Activated naive CD8-positive, alpha-beta T cell treated with anti-CD3 and anti-CD28 coated beads for 36 hours (primary cell): ENCODE measurements around the gene IL37. TPM values are rescaled to one million over a fixed set of nuclear protein-coding genes. Genes with fewer than 3 reads are reported as not detected.
A peak's percentile ranks its signal among the peaks of the same experiment; 100 is the strongest.

Experiments
- DNase-seq: peaks from one replicate; pipeline ENCODE4 v3.0.0; 2021
- H3K27ac Mint-ChIP-seq: one replicate; pipeline ENCODE4 v1.8.0; 2022; ENCODE audit warnings: mild to moderate bottlenecking, moderate library complexity, mixed read lengths
- H3K27me3 Mint-ChIP-seq: one replicate; pipeline ENCODE4 v1.8.0; 2022; ENCODE audit warnings: mild to moderate bottlenecking, mixed read lengths
- H3K36me3 Mint-ChIP-seq: one replicate; pipeline ENCODE4 v1.8.0; 2021; ENCODE audit warnings: mild to moderate bottlenecking, mixed read lengths
- H3K4me1 Mint-ChIP-seq: one replicate; pipeline ENCODE4 v1.8.0; 2021; ENCODE audit warnings: mixed read lengths
- H3K4me3 Mint-ChIP-seq: one replicate; pipeline ENCODE4 v1.8.0; 2022; ENCODE audit warnings: mild to moderate bottlenecking, moderate library complexity, mixed read lengths
- H3K9me3 Mint-ChIP-seq: one replicate; pipeline ENCODE4 v1.8.0; 2022; ENCODE audit warnings: mixed read lengths
- total RNA-seq, 2 experiments: library from RNA; stranded (reverse); gene quantifications; one replicate each; pipeline ENCODE4 v1.2.3, GENCODE V29; 2021

Gene IL37, protein sequence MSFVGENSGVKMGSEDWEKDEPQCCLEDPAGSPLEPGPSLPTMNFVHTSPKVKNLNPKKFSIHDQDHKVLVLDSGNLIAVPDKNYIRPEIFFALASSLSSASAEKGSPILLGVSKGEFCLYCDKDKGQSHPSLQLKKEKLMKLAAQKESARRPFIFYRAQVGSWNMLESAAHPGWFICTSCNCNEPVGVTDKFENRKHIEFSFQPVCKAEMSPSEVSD
- total RNA-seq, result not detected

DNA sequence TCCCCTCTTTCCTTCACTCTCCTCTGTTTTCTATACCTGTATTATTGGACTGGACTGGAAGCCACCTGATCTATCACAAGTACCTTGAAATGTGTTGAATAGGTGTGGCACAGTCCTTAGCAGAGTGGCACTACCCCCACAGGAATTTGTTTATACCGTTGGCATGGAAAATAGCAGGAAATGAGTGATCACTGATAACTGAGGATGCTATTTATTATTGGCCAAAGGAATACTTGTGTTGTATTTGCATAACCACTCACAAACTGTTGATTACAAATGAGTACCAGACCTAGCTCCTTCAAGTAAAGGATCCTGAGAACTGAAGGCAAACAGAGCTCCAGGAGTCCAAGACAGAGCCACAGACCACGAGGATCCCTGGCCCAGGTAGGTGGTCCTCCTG is at the start of gene IL37:
Gene IL37, plus strand, starts transcription at position 301 of the 400 bp plus-strand sequence. CDS start 1,848 bp downstream, outside the sequence.
- Mint-ChIP-seq H3K27ac (no peak within 1 kb of the TSS), H3K9me3 (no peaks in the 10 kb centered on the region), H3K27me3 (no peaks in the 10 kb centered on the region), H3K4me3 (no peak within 1 kb of the TSS), H3K4me1 (peaks cover 13% of the 10 kb centered on the region), H3K36me3 (no peaks in the 10 kb centered on the region)
- no peak for DNase-seq

DNA sequence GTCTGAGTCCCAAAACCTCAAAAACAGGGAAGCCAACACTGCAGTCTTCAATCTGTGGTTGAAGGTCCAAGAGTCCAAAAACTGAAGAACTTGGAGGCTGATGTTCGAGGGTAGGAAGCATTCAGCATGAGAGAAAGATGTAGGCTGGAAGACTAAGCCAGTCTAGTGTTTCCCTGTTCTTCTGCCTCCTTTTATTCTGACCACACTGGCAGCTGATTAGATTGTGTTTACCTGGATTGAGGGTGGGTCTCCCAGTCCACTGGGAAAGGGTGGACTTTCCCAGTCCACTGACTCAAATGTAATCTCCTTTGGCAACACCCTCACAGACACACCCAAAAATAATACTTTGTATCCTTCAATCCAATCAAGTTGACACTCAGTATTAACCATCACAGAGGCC is 46.9 kb upstream of the IL37 start:
- H3K27me3 Mint-ChIP-seq, result peaks cover under 1% of the 10 kb centered on the region
- H3K36me3 Mint-ChIP-seq, result peaks cover 5% of the 10 kb centered on the region
- no peaks in the 10 kb centered on the region for H3K4me1 Mint-ChIP-seq

DNA sequence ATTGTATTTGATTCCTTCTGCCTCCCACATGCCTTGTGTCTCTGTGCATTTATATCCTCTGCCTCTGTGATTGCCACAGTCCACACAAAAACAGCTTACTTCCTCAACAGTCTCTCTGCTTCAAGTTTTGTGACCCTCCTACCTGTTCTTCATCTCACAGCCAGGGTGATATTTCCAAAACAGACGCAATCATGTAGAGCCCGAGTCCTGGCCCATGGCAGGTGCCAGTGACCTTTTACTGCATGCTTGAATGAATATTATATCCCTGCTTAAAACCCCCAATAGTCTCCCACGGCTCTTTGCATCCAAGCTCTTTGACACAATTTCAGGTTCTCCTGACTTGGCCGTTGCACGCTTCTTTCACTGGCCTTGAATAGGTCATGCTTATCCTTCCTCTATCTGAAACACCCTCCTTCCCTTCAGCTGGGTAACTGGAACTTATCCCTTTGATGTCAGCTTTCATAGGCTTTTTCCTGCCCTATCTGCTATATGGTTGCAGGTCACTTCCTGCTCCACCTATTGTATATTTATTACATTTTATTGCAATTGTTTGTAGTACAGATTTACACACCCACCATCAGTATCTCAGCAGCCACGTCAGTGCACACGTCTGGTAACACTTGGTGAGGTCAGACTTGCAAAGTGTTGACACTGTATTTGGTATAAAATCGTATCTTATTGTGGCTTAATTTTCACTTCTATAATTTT is 44.7 kb upstream of the IL37 start:
- peaks cover 1% of the 10 kb centered on the region for H3K9me3 Mint-ChIP-seq

More for the DNA sequence above, 46.9 kb upstream of the IL37 start:
- peaks cover 8% of the 10 kb centered on the region for H3K9me3 Mint-ChIP-seq
- no peak for DNase-seq
- H3K27ac Mint-ChIP-seq, result no peak overlapping the region
- H3K4me3 Mint-ChIP-seq, result no peak overlapping the region

DNA sequence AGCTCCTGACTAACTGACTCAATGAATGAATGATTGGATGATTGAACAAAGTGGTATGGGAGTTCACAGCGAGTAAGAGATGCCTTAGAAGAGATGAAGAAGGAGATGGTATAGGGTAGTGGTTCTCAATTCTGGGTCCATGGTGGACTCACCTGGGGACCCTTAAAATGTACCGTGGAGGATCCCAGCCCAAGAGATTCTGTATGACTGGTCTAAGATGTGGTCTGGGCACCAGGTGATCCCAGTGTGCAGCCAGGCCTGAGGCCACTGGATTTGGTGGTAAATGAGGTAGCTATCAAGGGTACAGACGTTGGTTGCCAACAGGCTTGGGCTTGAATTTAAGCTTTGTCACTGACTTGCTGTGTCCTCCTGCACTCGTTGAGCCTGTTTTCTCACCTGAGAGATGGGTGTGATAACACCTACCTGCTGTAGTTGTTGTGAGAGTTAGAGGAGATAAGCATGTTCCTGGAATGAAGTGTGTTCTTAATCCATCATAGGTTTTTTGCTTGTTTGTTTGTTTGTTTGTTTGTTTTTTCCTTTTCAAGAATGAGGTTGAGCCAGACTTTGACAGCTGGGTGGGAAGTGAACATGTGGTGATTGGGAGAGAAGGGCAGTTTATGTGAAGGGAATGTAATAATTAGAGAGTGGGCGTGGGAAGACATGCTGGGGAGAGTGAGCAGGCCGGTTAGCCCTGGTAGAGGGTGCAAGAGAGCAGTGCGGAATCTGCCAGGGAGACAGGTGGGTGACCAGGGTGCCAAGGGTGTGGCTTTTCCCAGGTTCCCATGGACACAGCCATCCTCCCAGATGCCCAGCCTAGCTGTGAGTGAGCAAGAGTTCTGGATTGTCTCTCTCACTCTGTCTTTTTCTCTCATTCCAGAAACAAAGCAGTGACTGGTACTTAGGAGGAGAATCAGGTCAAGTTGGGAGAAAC is 43.0 kb upstream of the IL37 start:
- peaks cover 2% of the 10 kb centered on the region for H3K4me1 Mint-ChIP-seq
- peaks cover 25% of the 10 kb centered on the region for H3K27me3 Mint-ChIP-seq
- H3K9me3 Mint-ChIP-seq, result no peaks in the 10 kb centered on the region

More for the DNA sequence above, 44.7 kb upstream of the IL37 start:
- no peak for DNase-seq
- no peak overlapping the region for H3K27ac Mint-ChIP-seq
- peaks cover 11% of the 10 kb centered on the region for H3K27me3 Mint-ChIP-seq
- no peaks in the 10 kb centered on the region for H3K36me3 Mint-ChIP-seq
- H3K4me3 Mint-ChIP-seq, result no peak overlapping the region
- H3K4me1 Mint-ChIP-seq, result peaks cover 2% of the 10 kb centered on the region

GRCh38 chr2:112869258-112869842 is 41.6 kb upstream of the IL37 start:
- no peak overlapping the region for H3K4me3 Mint-ChIP-seq
- H3K27me3 Mint-ChIP-seq, result peaks cover 26% of the 10 kb centered on the region
- DNase-seq, result peak; percentile 46
- no peaks in the 10 kb centered on the region for H3K9me3 Mint-ChIP-seq
- peaks cover 2% of the 10 kb centered on the region for H3K4me1 Mint-ChIP-seq
- no peaks in the 10 kb centered on the region for H3K36me3 Mint-ChIP-seq
- H3K27ac Mint-ChIP-seq, result no peak overlapping the region

More for the DNA sequence above, 43.0 kb upstream of the IL37 start:
- Mint-ChIP-seq H3K4me3 (no peak overlapping the region), H3K27ac (no peak overlapping the region), H3K36me3 (no peaks in the 10 kb centered on the region)
- no peak for DNase-seq

- peaks cover 26% of the 10 kb centered on the region for H3K27me3 Mint-ChIP-seq
- H3K9me3 Mint-ChIP-seq, result no peaks in the 10 kb centered on the region
- H3K27ac Mint-ChIP-seq, result no peak overlapping the region
- no peak overlapping the region for H3K4me3 Mint-ChIP-seq
- DNase-seq, result no peak
- H3K4me1 Mint-ChIP-seq, result peaks cover 2% of the 10 kb centered on the region
- H3K36me3 Mint-ChIP-seq, result no peaks in the 10 kb centered on the region
These were observed 39.8 kb upstream of the IL37 start for GRCh38 chr2:112870841-112871835.

DNA sequence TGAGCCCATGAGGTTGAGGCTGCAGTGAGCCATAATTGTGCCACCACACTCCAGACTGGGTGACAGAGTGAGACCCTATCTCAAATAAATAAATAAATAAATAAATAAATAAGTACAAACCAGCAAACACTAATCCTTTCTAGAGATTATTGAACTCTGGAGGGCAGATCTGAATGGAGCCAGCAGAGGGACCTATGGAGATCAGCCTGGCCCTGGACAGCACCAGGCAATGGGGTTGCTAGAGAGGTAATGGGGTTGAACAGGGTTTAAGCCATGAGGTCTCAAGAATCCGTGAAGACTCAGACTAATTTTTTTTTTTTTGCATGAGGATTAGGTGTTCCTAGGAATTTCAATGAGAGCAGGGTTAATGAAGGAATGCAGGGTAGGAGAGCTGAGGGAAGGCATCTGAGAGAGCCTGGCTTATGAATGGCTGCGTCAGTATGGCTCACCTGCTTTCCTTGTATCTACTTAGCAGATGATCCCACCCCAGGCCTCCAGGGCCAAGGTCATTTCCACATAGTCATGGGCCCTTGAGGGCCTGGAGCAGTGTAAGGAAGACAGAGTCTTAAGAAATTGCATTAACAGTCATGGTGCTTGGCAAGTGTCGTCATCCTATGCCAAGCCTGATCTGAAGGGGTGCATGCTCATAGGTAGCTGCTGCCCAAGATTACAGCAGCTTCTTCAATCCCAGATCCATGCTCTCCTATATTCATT is 34.6 kb upstream of the IL37 start:
- H3K36me3 Mint-ChIP-seq, result no peaks in the 10 kb centered on the region
- no peaks in the 10 kb centered on the region for H3K9me3 Mint-ChIP-seq
- H3K4me3 Mint-ChIP-seq, result no peak overlapping the region
- peaks cover 15% of the 10 kb centered on the region for H3K27me3 Mint-ChIP-seq
- H3K4me1 Mint-ChIP-seq, result peaks cover 17% of the 10 kb centered on the region
- H3K27ac Mint-ChIP-seq, result no peak overlapping the region
- DNase-seq, result no peak

DNA sequence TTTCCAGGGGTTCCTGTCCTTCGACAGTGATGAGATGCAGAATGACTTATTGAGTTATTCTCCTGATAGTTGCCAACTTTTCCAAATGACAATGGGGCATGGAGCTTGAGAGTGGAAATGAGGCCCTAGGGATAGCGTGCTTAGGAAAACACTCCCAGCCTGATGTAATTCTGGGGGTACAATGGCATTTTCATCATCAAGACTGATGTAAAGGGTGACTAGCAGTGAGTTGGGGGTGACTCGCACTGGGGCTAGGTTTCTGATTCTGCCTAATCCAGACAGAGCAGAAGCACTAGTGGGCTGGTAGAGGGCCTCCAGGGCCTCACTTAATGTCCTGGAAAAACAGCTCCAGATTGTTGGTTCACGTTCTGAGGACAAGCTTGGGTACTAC is 34.0 kb upstream of the IL37 start:
- Mint-ChIP-seq H3K4me3 (no peak overlapping the region), H3K36me3 (no peaks in the 10 kb centered on the region), H3K4me1 (peaks cover 18% of the 10 kb centered on the region), H3K27me3 (peaks cover 10% of the 10 kb centered on the region), H3K9me3 (no peaks in the 10 kb centered on the region), H3K27ac (no peak overlapping the region)
- no peak for DNase-seq

DNA sequence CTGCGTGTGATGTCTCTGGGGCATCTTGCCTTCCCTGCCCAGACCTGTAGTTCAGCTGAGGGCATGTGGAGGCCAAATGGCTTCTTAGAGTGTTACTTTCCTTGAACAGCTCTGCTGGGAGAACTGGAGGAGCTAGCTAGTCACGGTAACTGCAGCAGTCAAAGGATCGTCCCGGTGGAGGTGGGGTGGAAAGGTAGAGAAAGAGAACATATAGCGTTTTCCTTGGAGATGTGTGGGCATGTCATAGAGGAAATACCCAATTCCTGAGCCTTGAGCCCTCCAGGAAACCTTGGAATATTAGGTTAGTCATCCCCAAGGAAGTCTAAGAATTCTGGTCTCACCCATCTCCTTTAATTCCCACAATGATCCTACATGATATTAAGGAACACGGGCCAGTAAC is 33.5 kb upstream of the IL37 start:
- H3K27me3 Mint-ChIP-seq, result peaks cover 7% of the 10 kb centered on the region
- no peaks in the 10 kb centered on the region for H3K9me3 Mint-ChIP-seq
- H3K4me3 Mint-ChIP-seq, result no peak overlapping the region
- peaks cover 18% of the 10 kb centered on the region for H3K4me1 Mint-ChIP-seq
- H3K27ac Mint-ChIP-seq, result no peak overlapping the region
- no peak for DNase-seq
- no peaks in the 10 kb centered on the region for H3K36me3 Mint-ChIP-seq

DNA sequence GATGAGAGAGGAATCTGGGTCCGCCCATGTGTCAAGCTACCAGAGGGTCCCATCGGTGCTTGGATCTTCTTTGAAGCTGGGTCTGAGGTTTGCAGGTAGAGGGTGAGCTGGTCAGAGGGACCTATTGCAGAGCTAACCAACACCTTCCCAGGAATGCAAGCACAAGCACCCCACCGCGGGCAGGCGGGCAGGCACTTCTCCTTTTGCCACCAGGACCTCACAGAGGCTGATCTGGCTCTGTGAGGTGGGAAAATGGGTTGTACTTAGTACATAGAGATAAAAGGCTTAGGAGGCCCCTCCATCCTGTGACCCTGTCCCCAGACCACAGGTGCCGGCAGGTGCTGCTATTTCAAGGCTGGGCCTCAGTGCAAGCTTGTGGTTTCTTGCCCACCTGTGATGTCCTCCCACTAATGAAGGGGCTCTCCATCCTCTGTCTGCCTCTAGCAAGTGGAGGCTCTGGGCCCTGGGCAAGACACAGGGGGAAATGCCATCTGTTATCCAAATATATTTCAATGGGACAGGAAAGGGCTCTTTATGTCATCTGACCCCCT is 31.4 kb upstream of the IL37 start:
- Mint-ChIP-seq H3K4me1 (peaks cover 20% of the 10 kb centered on the region), H3K27me3 (no peaks in the 10 kb centered on the region), H3K36me3 (no peaks in the 10 kb centered on the region), H3K9me3 (no peaks in the 10 kb centered on the region), H3K27ac (no peak overlapping the region), H3K4me3 (no peak overlapping the region)
- no peak for DNase-seq

DNA sequence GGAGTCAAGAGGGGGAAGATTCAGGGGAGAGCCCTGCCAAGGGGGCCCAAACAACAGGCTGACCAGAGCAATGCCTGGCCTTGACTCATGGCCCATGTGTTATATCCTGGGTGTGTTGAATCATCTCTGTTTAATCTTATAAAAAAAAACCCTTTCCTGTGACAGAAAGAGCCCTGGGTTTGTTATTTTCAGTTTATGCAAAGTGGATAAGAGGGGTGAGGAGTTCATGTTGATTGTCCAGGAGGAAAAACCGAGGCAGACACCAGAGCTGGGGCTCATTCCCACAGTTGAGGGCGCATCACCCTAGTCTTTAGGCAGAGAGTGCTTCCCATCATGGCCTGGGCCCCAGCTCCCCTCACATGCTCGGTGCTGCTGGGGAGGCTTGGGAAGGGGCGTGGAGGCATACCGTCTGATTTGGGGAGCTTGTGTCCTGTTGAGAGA is 30.9 kb upstream of the IL37 start:
- H3K4me1 Mint-ChIP-seq, result peaks cover 21% of the 10 kb centered on the region
- H3K27me3 Mint-ChIP-seq, result no peaks in the 10 kb centered on the region
- no peaks in the 10 kb centered on the region for H3K9me3 Mint-ChIP-seq
- no peak for DNase-seq
- H3K27ac Mint-ChIP-seq, result no peak overlapping the region
- no peaks in the 10 kb centered on the region for H3K36me3 Mint-ChIP-seq
- H3K4me3 Mint-ChIP-seq, result no peak overlapping the region

DNA sequence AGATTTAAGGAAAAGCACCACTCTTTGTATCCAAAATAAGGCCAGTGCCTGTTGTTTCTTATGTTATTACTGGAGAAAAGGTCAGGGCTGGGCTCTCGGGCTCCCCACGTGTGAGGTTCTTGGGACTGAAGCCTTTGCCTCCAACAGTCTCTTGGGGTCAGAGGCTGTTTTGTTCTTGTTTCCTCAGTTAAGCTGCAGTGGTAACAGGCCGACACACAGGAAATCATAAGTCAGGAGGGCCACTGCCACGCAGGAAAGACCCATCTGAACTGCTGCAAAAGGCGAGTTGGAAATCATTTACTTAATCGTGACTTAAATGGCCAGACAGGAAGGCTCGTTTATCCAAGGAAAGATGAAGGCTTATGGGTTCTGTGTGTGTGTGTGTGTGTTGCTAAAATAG is 30.3 kb upstream of the IL37 start:
- no peaks in the 10 kb centered on the region for H3K27me3 Mint-ChIP-seq
- no peak for DNase-seq
- H3K27ac Mint-ChIP-seq, result no peak overlapping the region
- peaks cover 21% of the 10 kb centered on the region for H3K4me1 Mint-ChIP-seq
- H3K4me3 Mint-ChIP-seq, result no peak overlapping the region
- H3K9me3 Mint-ChIP-seq, result no peaks in the 10 kb centered on the region
- H3K36me3 Mint-ChIP-seq, result no peaks in the 10 kb centered on the region

- peaks cover 21% of the 10 kb centered on the region for H3K4me1 Mint-ChIP-seq
- no peaks in the 10 kb centered on the region for H3K27me3 Mint-ChIP-seq
- no peaks in the 10 kb centered on the region for H3K9me3 Mint-ChIP-seq
- no peak for DNase-seq
- H3K4me3 Mint-ChIP-seq, result no peak overlapping the region
- no peaks in the 10 kb centered on the region for H3K36me3 Mint-ChIP-seq
- no peak overlapping the region for H3K27ac Mint-ChIP-seq
These were observed 29.6 kb upstream of the IL37 start for GRCh38 chr2:112881217-112881985.
